GM12878 (cell line): ENCODE measurements around the gene RBM11. TPM values are rescaled to one million over a fixed set of nuclear protein-coding genes. Genes with fewer than 3 reads are reported as not detected.

Experiments
- ATAC-seq: fragments of 200-7000 bp; cut with Tn5 transposase; 3 replicates; pipeline ENCODE4 v1.9.1; 2020; ENCODE audit warnings: mild to moderate bottlenecking, moderate library complexity
- BruUV-seq: library from RNA; stranded (reverse); fragments of 400-500 nt; replicated peaks from 2 replicates; lab custom pipeline; 2021; lab: Mats Ljungman, UMichigan
- CTCF ChIA-PET: fragments of 300-600 bp; sonication (Branson Sonifier 250); formaldehyde crosslinking; extraction: SDS; loops from one replicate; lab custom pipeline; 2021; ENCODE audit warnings: inconsistent platforms; lab: Yijun Ruan, JAX
- POLR2A ChIA-PET: fragments of 350-600 bp; formaldehyde crosslinking; extraction: SDS; loops from one replicate; lab custom pipeline; 2021; ENCODE audit warnings: inconsistent platforms; lab: Charles Lee
- RAD21 ChIA-PET: fragments of 300-600 bp; sonication (Branson Sonifier 250); formaldehyde crosslinking; loops from one replicate; lab custom pipeline; 2023; ENCODE audit warnings: antibody characterized with exemption; ENCODE audit not compliant: unreplicated experiment; lab: Charles Lee
- SMC1A ChIA-PET: fragments of 300-600 bp; sonication (Branson Sonifier 250); formaldehyde crosslinking; loops from one replicate; lab custom pipeline; 2023; ENCODE audit not compliant: unreplicated experiment, uncharacterized antibody; lab: Charles Lee
- DNase-seq: peaks from one replicate; pipeline ENCODE4 v3.0.0-alpha.2; 2011; ENCODE audit warnings: low read depth, low spot score
- FAIRE-seq: peaks from 3 replicates; lab custom pipeline; 2011; peaks lifted over from hg19 to GRCh38; lab: Jason Lieb, UNC
- H2AFZ ChIP-seq: 2 replicates; pipeline ENCODE4 v1.6.0; 2011; ENCODE audit warnings: low read depth, low read length, control low read depth; ENCODE audit not compliant: control insufficient read depth
- H3K27ac ChIP-seq: 2 replicates; pipeline ENCODE4 v1.5.1; 2011; ENCODE audit warnings: control low read depth; ENCODE audit not compliant: control insufficient read depth, insufficient read depth
- H3K27me3 ChIP-seq, 2 experiments: replicated peaks in 1 of 2; 2 replicates each; pipeline versions ENCODE4 v1.6.0 to v1.6.1; 2011; ENCODE audit warnings: low read length in 1 of 2; ENCODE audit not compliant: control insufficient read depth in 2 of 2, insufficient read depth in 2 of 2
- H3K36me3 ChIP-seq, 2 experiments: 2 replicates each; pipeline ENCODE4 v1.5.1; 2011; ENCODE audit warnings: low read length in 1 of 2; ENCODE audit not compliant: control insufficient read depth in 2 of 2, insufficient read depth in 2 of 2
- H3K4me1 ChIP-seq: 2 replicates; pipeline ENCODE4 v1.6.1; 2011; ENCODE audit warnings: mild to moderate bottlenecking, low read length, moderate library complexity, mixed read lengths; ENCODE audit not compliant: control insufficient read depth, insufficient read depth
- H3K4me2 ChIP-seq: 2 replicates; pipeline ENCODE4 v1.6.0; 2011; ENCODE audit warnings: control low read depth; ENCODE audit not compliant: control insufficient read depth, insufficient read depth
- H3K4me3 ChIP-seq: fragments of 200-600 bp; sonication (generic); 2 replicates; pipeline ENCODE4 v1.5.1; 2016
- H3K79me2 ChIP-seq: 2 replicates; pipeline ENCODE4 v1.6.0; 2011; ENCODE audit warnings: low read length; ENCODE audit not compliant: control insufficient read depth, insufficient read depth
- H3K9ac ChIP-seq: 2 replicates; pipeline ENCODE4 v1.8.0; 2011; ENCODE audit warnings: low read length, control low read depth, mixed read lengths; ENCODE audit not compliant: control insufficient read depth, insufficient read depth
- H3K9me3 ChIP-seq: replicated peaks from 3 replicates; pipeline ENCODE4 v1.5.1; 2011; ENCODE audit warnings: mild to moderate bottlenecking, low read length; ENCODE audit not compliant: control insufficient read depth, insufficient read depth
- H4K20me1 ChIP-seq: 2 replicates; pipeline ENCODE4 v1.6.0; 2011; ENCODE audit not compliant: control insufficient read depth, insufficient read depth
- BMI1 ChIP-seq: fragments of 450-650 bp; IDR thresholded peaks from 2 replicates; pipeline ENCODE4 v1.6.1; 2016; ENCODE audit warnings: mild to moderate bottlenecking, moderate library complexity, borderline replicate concordance
- CHD1 ChIP-seq: IDR thresholded peaks from 2 replicates; pipeline ENCODE4 v1.6.1; 2012; ENCODE audit warnings: low read depth, low read length, improper control_type of control experiment
- DPF2 ChIP-seq: fragments of 450-650 bp; IDR thresholded peaks from 2 replicates; pipeline ENCODE4 v1.6.1; 2017; ENCODE audit warnings: mild to moderate bottlenecking
- GABPA ChIP-seq: IDR thresholded peaks from 2 replicates; pipeline ENCODE4 v1.6.1; 2014; ENCODE audit warnings: antibody characterized with exemption, low read depth, mild to moderate bottlenecking, inconsistent platforms
- LARP7 ChIP-seq: fragments of 450-650 bp; IDR thresholded peaks from 2 replicates; pipeline ENCODE4 v1.6.1; 2017; ENCODE audit warnings: mild to moderate bottlenecking
- MAX ChIP-seq: IDR thresholded peaks from 2 replicates; pipeline ENCODE4 v1.6.1; 2012; ENCODE audit warnings: low read depth, low read length, improper control_type of control experiment
- MYC ChIP-seq: IDR thresholded peaks from 2 replicates; pipeline ENCODE4 v1.6.1; 2011; ENCODE audit warnings: mild to moderate bottlenecking, low read length, moderate library complexity, inconsistent platforms; ENCODE audit not compliant: insufficient read depth, insufficient replicate concordance, insufficient read length, severe bottlenecking
- PBX3 ChIP-seq: IDR thresholded peaks from 2 replicates; pipeline ENCODE4 v1.6.1; 2011; ENCODE audit warnings: mild to moderate bottlenecking, low read depth, low read length, moderate library complexity; ENCODE audit not compliant: insufficient replicate concordance
- POLR2AphosphoS5 ChIP-seq: IDR thresholded peaks from 2 replicates; pipeline ENCODE4 v1.6.1; 2011; ENCODE audit warnings: mild to moderate bottlenecking, low read length, inconsistent platforms
- RAD21 ChIP-seq: IDR thresholded peaks from 2 replicates; pipeline ENCODE4 v1.6.1; 2011; ENCODE audit warnings: mild to moderate bottlenecking, low read depth, low read length, moderate library complexity; ENCODE audit not compliant: insufficient read depth
- SIN3A ChIP-seq: IDR thresholded peaks from 2 replicates; pipeline ENCODE4 v1.6.1; 2012; ENCODE audit warnings: low read depth, low read length, improper control_type of control experiment
- SIX5 ChIP-seq: IDR thresholded peaks from 2 replicates; pipeline ENCODE4 v1.6.1; 2011; ENCODE audit warnings: mild to moderate bottlenecking, low read depth, low read length, moderate library complexity; ENCODE audit not compliant: severe bottlenecking
- SMC3 ChIP-seq: IDR thresholded peaks from 2 replicates; pipeline ENCODE4 v1.6.1; 2011; ENCODE audit warnings: low read length, improper control_type of control experiment, borderline replicate concordance
- ZBTB33 ChIP-seq: fragments of 450-650 bp; IDR thresholded peaks from 2 replicates; pipeline ENCODE4 v1.6.1; 2017; ENCODE audit warnings: mild to moderate bottlenecking
- ZNF384 ChIP-seq: IDR thresholded peaks from 2 replicates; pipeline ENCODE4 v1.6.1; 2012; ENCODE audit warnings: low read depth, mild to moderate bottlenecking, low read length, improper control_type of control experiment, borderline replicate concordance
- WGBS: methylation state at CpG from one replicate; pipeline ENCODE4 v1.1.6; 2016; ENCODE audit warnings: low lambda C conversion rate; ENCODE audit not compliant: insufficient replicate concordance, insufficient coverage; ENCODE audit errors: missing lambda C conversion rate; 5-methylcytosine and 5-hydroxymethylcytosine counted together
- in situ Hi-C: fragments of 300-500 bp; cut with MboI; formaldehyde crosslinking; loops from 9 replicates; pipeline ENCODE4 v1.14.3; 2018; ENCODE audit warnings: mixed read lengths
- intact Hi-C: fragments of 100-400 bp; cut with micrococcal nuclease; formaldehyde crosslinking; loops from one replicate; pipeline ENCODE4 v1.14.2; 2022; ENCODE audit not compliant: unreplicated experiment
- polyA plus RNA-seq, 11 experiments: library from polyadenylated mRNA; depleted of rRNA in 4 of 11; unstranded in 6 of 11; stranded (reverse) in 5 of 11; fragments of >200 nt; fragmentation: Nextera tagmentation in 4 of 11; fragmentation: Illumina TruSeq in 1 of 11; extraction: Ambion mirVana in 4 of 11; extraction: Trizol in 1 of 11; gene quantifications; 1 replicate in 1 of 11; 2 replicates in 10 of 11; pipeline versions ENCODE4 v1.2.1 to v1.2.3, GENCODE V29; 2011 to 2016; ENCODE audit warnings: inconsistent platforms in 2 of 11, missing spikeins in 2 of 11, low read depth in 1 of 11
- total RNA-seq, 4 experiments: library from RNA; depleted of rRNA in 3 of 4; stranded (reverse); fragments of >200 nt in 3 of 4; fragmentation: Illumina TruSeq in 1 of 4; extraction: Trizol in 1 of 4; gene quantifications; 2 replicates each; pipeline versions ENCODE4 v1.2.1 to v1.2.3, GENCODE V29; 2013 to 2021

The RBM11 gene
- total and polyA plus RNA-seq, 10 of the 15 experiments (the other 5 are each of a cell fraction or from before 2014, with no cell fraction given), result 0.29 to 1.8 (median 0.35) TPM; not detected in 1

- SMC1A ChIA-PET, result no interaction called here
- Histone ChIP-seq H3K4me3 (no peak within 1 kb of the TSS), H3K9ac (no peak within 1 kb of the TSS), H3K27me3 (no peaks in the 10 kb centered on the region), H4K20me1 (no peaks in the 10 kb centered on the region), H3K4me2 (no peak within 1 kb of the TSS), H3K9me3 (no peaks in the 10 kb centered on the region), H3K27ac (no peak within 1 kb of the TSS), H2AFZ (no peak within 1 kb of the TSS), H3K36me3 (no peaks in the 10 kb centered on the region), H3K79me2 (no peaks in the 10 kb centered on the region), H3K4me1 (no peaks in the 10 kb centered on the region)
- no peak for FAIRE-seq
- 0% methylated on average over 1 of the region's 1 CpG for WGBS
- DNase-seq, result no peak
- no peak for ATAC-seq
- in situ Hi-C loops, result no loop called here
- RAD21 ChIA-PET, result no interaction called here
- CTCF ChIA-PET, result no interaction called here
- intact Hi-C loops, result no loop called here
- TF ChIP-seq LARP7 (no peak), BMI1 (no peak), ZBTB33 (no peak), DPF2 (no peak), SIN3A (no peak), SMC3 (no peak), GABPA (no peak), ZNF384 (no peak), POLR2AphosphoS5 (no peak), SIX5 (no peak), PBX3 (no peak), CHD1 (no peak), RAD21 (no peak), MAX (no peak), MYC (no peak)
- no TSS peak for BruUV-seq
- POLR2A ChIA-PET, result no interaction called here
These were observed 5.2 kb upstream of the RBM11 start, which contains the start of gene LIPI for GRCh38 chr21:14210738-14211137. Gene LIPI (minus strand): TSS chr21:14210955. CDS start chr21:14210845, 110 bp downstream.
